NCI-H187 (cell line): ENCODE results near the gene TMEM120B.
"Not testable (repeated sequence)": the region's sequence is repeated elsewhere in the genome, so short reads cannot be mapped to it uniquely, and the experiment has no call there.

ENCODE experiments used
- DNase-seq, 2 experiments: peaks; one replicate each; lab custom pipeline; 2025; lab: John Stamatoyannopoulos, UW

The TMEM120B gene

GRCh38 chr12:121774968-121775474, 62.5 kb downstream of the TMEM120B start:
- DNase-seq: no peak

GRCh38 chr12:121775501-121775900, 62.9 kb downstream of the TMEM120B start:
- DNase-seq: no peak

- DNase-seq: peak; percentile 18 to 39
These were observed 63.9 kb downstream of the TMEM120B start for GRCh38 chr12:121776190-121777098.

- no peak for DNase-seq
These were observed 66.2 kb downstream of the TMEM120B start for GRCh38 chr12:121778567-121779421.

- DNase-seq: no peak
These were observed 66.9 kb downstream of the TMEM120B start for GRCh38 chr12:121779422-121779895.

- DNase-seq: no peak
These were observed 67.9 kb downstream of the TMEM120B start for GRCh38 chr12:121780429-121780828.

GRCh38 chr12:121781484-121781997, 69.0 kb downstream of the TMEM120B start:
- DNase-seq: peak in 1 of 2 experiments; percentile 23

- DNase-seq: no peak
These were observed 69.7 kb downstream of the TMEM120B start for GRCh38 chr12:121781998-121782979.

GRCh38 chr12:121783766-121784165, 71.2 kb downstream of the TMEM120B start:
- DNase-seq: no peak

- no peak for DNase-seq
These were observed 71.9 kb downstream of the TMEM120B start for GRCh38 chr12:121784460-121784859.

- DNase-seq: no peak
These were observed 73.9 kb downstream of the TMEM120B start for GRCh38 chr12:121786440-121786825.

- DNase-seq: no peak
These were observed 74.8 kb downstream of the TMEM120B start for GRCh38 chr12:121787063-121788025.

- DNase-seq: no peak
These were observed 75.7 kb downstream of the TMEM120B start for GRCh38 chr12:121788176-121788818.

- no peak for DNase-seq
These were observed 76.8 kb downstream of the TMEM120B start for GRCh38 chr12:121789233-121789781.

GRCh38 chr12:121789800-121790728, 77.5 kb downstream of the TMEM120B start:
- no peak for DNase-seq

GRCh38 chr12:121790785-121791184, 78.2 kb downstream of the TMEM120B start:
- not testable (repeated sequence) for DNase-seq

GRCh38 chr12:121791671-121792551, 79.4 kb downstream of the TMEM120B start:
- no peak for DNase-seq
